IMR-90 (cell line): ENCODE measurements around the gene ASB16. TPM values are rescaled to one million over a fixed set of nuclear protein-coding genes. Genes with fewer than 3 reads are reported as not detected.

Experiments
- ATAC-seq: fragments of 200-7000 bp; cut with Tn5 transposase; 2 replicates; pipeline ENCODE4 v1.9.1; 2020; ENCODE audit warnings: low read depth, mild to moderate bottlenecking, moderate library complexity
- BruUV-seq: library from RNA; stranded (reverse); fragments of 400-500 nt; replicated peaks from 2 replicates; lab custom pipeline; 2021; lab: Mats Ljungman, UMichigan
- CTCF ChIA-PET: fragments of 300-600 bp; formaldehyde crosslinking; extraction: SDS; loops from one replicate; lab custom pipeline; 2021; ENCODE audit warnings: antibody characterized with exemption; lab: Yijun Ruan, JAX
- POLR2A ChIA-PET: fragments of 300-600 bp; sonication (Branson Sonifier 250); formaldehyde crosslinking; loops from one replicate; lab custom pipeline; 2022; ENCODE audit warnings: antibody characterized with exemption; ENCODE audit not compliant: unreplicated experiment; lab: Charles Lee
- DNase-seq: peaks from one replicate; pipeline ENCODE4 v3.0.0; 2013
- H2AFZ ChIP-seq: replicated peaks from 2 replicates; pipeline ENCODE3; 2013; ENCODE audit warnings: low read length, mild to moderate bottlenecking; ENCODE audit not compliant: poor library complexity
- H2AK5ac ChIP-seq: 2 replicates; pipeline ENCODE4 v1.6.1; 2013; ENCODE audit warnings: low read depth, low read length, inconsistent platforms
- H2AK9ac ChIP-seq: replicated peaks from 2 replicates; pipeline ENCODE3; 2013; ENCODE audit warnings: mild to moderate bottlenecking, low read depth, low read length, moderate library complexity; ENCODE audit not compliant: poor library complexity
- H2BK120ac ChIP-seq: 2 replicates; pipeline ENCODE4 v1.6.1; 2013; ENCODE audit warnings: low read depth, low read length, inconsistent platforms
- H2BK15ac ChIP-seq: 3 replicates; pipeline ENCODE4 v1.6.1; 2013; ENCODE audit warnings: low read depth, low read length, inconsistent platforms
- H2BK20ac ChIP-seq: 2 replicates; pipeline ENCODE4 v1.6.1; 2013; ENCODE audit warnings: low read depth, mild to moderate bottlenecking, inconsistent platforms, low read length, moderate library complexity
- H2BK5ac ChIP-seq: 2 replicates; pipeline ENCODE4 v1.6.1; 2013; ENCODE audit warnings: mild to moderate bottlenecking, low read depth, low read length, inconsistent platforms; ENCODE audit not compliant: poor library complexity, severe bottlenecking
- H3K14ac ChIP-seq: replicated peaks from 2 replicates; pipeline ENCODE4 v1.6.1; 2013; ENCODE audit warnings: low read depth, low read length, inconsistent platforms
- H3K18ac ChIP-seq: 2 replicates; pipeline ENCODE4 v1.6.1; 2013; ENCODE audit warnings: low read depth, low read length, control low read depth
- H3K23ac ChIP-seq: 2 replicates; pipeline ENCODE4 v1.6.1; 2013; ENCODE audit warnings: low read depth, low read length, inconsistent platforms
- H3K27ac ChIP-seq: 2 replicates; pipeline ENCODE4 v1.5.1; 2013; ENCODE audit warnings: mild to moderate bottlenecking, control low read depth, low read length; ENCODE audit not compliant: insufficient read depth
- H3K27me3 ChIP-seq: 2 replicates; pipeline ENCODE4 v1.6.1; 2013; ENCODE audit warnings: low read length; ENCODE audit not compliant: control insufficient read depth, insufficient read depth
- H3K36me3 ChIP-seq: 2 replicates; pipeline ENCODE4 v1.6.1; 2013; ENCODE audit warnings: low read length, mixed read lengths; ENCODE audit not compliant: control insufficient read depth, insufficient read depth
- H3K4ac ChIP-seq: 2 replicates; pipeline ENCODE4 v1.6.1; 2013; ENCODE audit warnings: low read depth, low read length, inconsistent platforms
- H3K4me1 ChIP-seq: 2 replicates; pipeline ENCODE4 v1.6.1; 2013; ENCODE audit warnings: low read length, mixed read lengths; ENCODE audit not compliant: control insufficient read depth, insufficient read depth
- H3K4me2 ChIP-seq: 2 replicates; pipeline ENCODE4 v1.6.1; 2013; ENCODE audit warnings: low read depth, mild to moderate bottlenecking, control low read depth, low read length, moderate library complexity
- H3K4me3 ChIP-seq: 2 replicates; pipeline ENCODE4 v1.5.1; 2013; ENCODE audit warnings: low read depth, mild to moderate bottlenecking, control low read depth, low read length, moderate library complexity; ENCODE audit not compliant: insufficient read depth
- H3K56ac ChIP-seq: 2 replicates; pipeline ENCODE4 v1.6.1; 2013; ENCODE audit warnings: low read length, inconsistent platforms; ENCODE audit not compliant: insufficient read depth; ENCODE audit errors: extremely low read depth
- H3K79me1 ChIP-seq, 2 experiments: 2 replicates each; pipeline ENCODE4 v1.6.1; 2013; ENCODE audit warnings: low read length in 2 of 2, inconsistent platforms in 1 of 2, low read depth in 1 of 2
- H3K9ac ChIP-seq: 2 replicates; pipeline ENCODE4 v1.6.1; 2013; ENCODE audit warnings: low read depth, low read length, control low read depth
- H3K9me1 ChIP-seq: 2 replicates; pipeline ENCODE4 v1.6.1; 2013; ENCODE audit warnings: low read length, inconsistent platforms; ENCODE audit not compliant: insufficient read depth
- H3K9me3 ChIP-seq: 2 replicates; pipeline ENCODE4 v1.6.1; 2013; ENCODE audit warnings: low read length; ENCODE audit not compliant: control insufficient read depth, insufficient read depth
- H4K20me1 ChIP-seq: 2 replicates; pipeline ENCODE4 v1.6.1; 2013; ENCODE audit warnings: low read length, inconsistent platforms; ENCODE audit not compliant: insufficient read depth
- H4K5ac ChIP-seq: 2 replicates; pipeline ENCODE4 v1.6.1; 2013; ENCODE audit warnings: mild to moderate bottlenecking, low read depth, low read length, control low read depth
- H4K8ac ChIP-seq, 2 experiments: 2 replicates each; pipeline ENCODE4 v1.6.1; 2013; ENCODE audit warnings: low read depth in 2 of 2, low read length in 2 of 2, control low read depth in 1 of 2, inconsistent platforms in 1 of 2
- H4K91ac ChIP-seq: 2 replicates; pipeline ENCODE4 v1.6.1; 2013; ENCODE audit warnings: low read depth, low read length, inconsistent platforms; ENCODE audit not compliant: insufficient read depth
- BHLHE40 ChIP-seq: fragments of 150-350 bp; IDR thresholded peaks from 2 replicates; pipeline ENCODE4 v1.6.1; 2016; ENCODE audit warnings: mild to moderate bottlenecking, low read depth, low read length
- CEBPB ChIP-seq: IDR thresholded peaks from 2 replicates; pipeline ENCODE4 v1.6.1; 2012; ENCODE audit warnings: low read depth, low read length, improper control_type of control experiment
- CHD1 ChIP-seq: IDR thresholded peaks from 2 replicates; pipeline ENCODE4 v1.6.1; 2012; ENCODE audit warnings: low read depth, low read length, improper control_type of control experiment
- CTCF ChIP-seq: conservative IDR thresholded peaks from 2 replicates; pipeline ENCODE4 v1.5.1; 2012; ENCODE audit warnings: mild to moderate bottlenecking, low read depth, low read length, improper control_type of control experiment
- FOS ChIP-seq: fragments of 150-350 bp; IDR thresholded peaks from 2 replicates; pipeline ENCODE4 v1.6.1; 2016; ENCODE audit warnings: low read depth, low read length
- MAFK ChIP-seq: IDR thresholded peaks from 2 replicates; pipeline ENCODE4 v1.6.1; 2012; ENCODE audit warnings: low read depth, low read length, improper control_type of control experiment
- MAZ ChIP-seq: IDR thresholded peaks from 2 replicates; pipeline ENCODE4 v1.6.1; 2012; ENCODE audit warnings: low read depth, mild to moderate bottlenecking, low read length, improper control_type of control experiment, moderate library complexity, borderline replicate concordance
- MXI1 ChIP-seq: IDR thresholded peaks from 2 replicates; pipeline ENCODE4 v1.6.1; 2012; ENCODE audit warnings: low read depth, mild to moderate bottlenecking, low read length, moderate library complexity, borderline replicate concordance
- POLR2A ChIP-seq: IDR thresholded peaks from 2 replicates; pipeline ENCODE4 v1.6.1; 2012; ENCODE audit warnings: mild to moderate bottlenecking, low read depth, low read length
- RCOR1 ChIP-seq: IDR thresholded peaks from 2 replicates; pipeline ENCODE4 v1.6.1; 2012; ENCODE audit warnings: mild to moderate bottlenecking, low read length, improper control_type of control experiment; ENCODE audit not compliant: insufficient replicate concordance
- RFX5 ChIP-seq: IDR thresholded peaks from 2 replicates; pipeline ENCODE4 v1.8.0; 2012; ENCODE audit warnings: low read depth, mild to moderate bottlenecking, low read length, moderate library complexity
- SMC3 ChIP-seq: fragments of 150-350 bp; IDR thresholded peaks from 2 replicates; pipeline ENCODE4 v1.6.1; 2016; ENCODE audit warnings: low read depth, mild to moderate bottlenecking, antibody characterized with exemption, low read length, moderate library complexity
- USF2 ChIP-seq: fragments of 150-350 bp; IDR thresholded peaks from 2 replicates; pipeline ENCODE4 v1.6.1; 2017; ENCODE audit warnings: mild to moderate bottlenecking, antibody characterized with exemption, low read length, low read depth
- WGBS, 2 experiments: methylation state at CpG; one replicate each; pipeline versions ENCODE4 v1.1.5 to v1.1.7; 2013; ENCODE audit warnings: missing lambda C conversion rate in 2 of 2; ENCODE audit not compliant: insufficient read length in 1 of 2; ENCODE audit errors: extremely low coverage in 2 of 2; 5-methylcytosine and 5-hydroxymethylcytosine counted together
- dilution Hi-C: fragments of 300-500 bp; cut with HindIII; formaldehyde crosslinking; loops from one replicate; pipeline ENCODE4 v1.14.3; 2018; ENCODE audit warnings: low sequenced_read_pairs; ENCODE audit not compliant: unreplicated experiment
- in situ Hi-C: fragments of 300-500 bp; cut with MboI; formaldehyde crosslinking; loops from 3 replicates; pipeline ENCODE4 v1.14.3; 2019; ENCODE audit warnings: low sequenced_read_pairs, inconsistent platforms, mixed read lengths
- intact Hi-C: fragments of 100-400 bp; cut with micrococcal nuclease; formaldehyde crosslinking; loops from 2 replicates; pipeline ENCODE4 v1.10.0; 2022
- polyA plus RNA-seq, 3 experiments: library from polyadenylated mRNA; depleted of rRNA; stranded (reverse); fragments of >200 nt; gene quantifications; 2 replicates each; pipeline ENCODE4 v1.2.3, GENCODE V29; 2012; ENCODE audit warnings: low replicate concordance in 1 of 3
- total RNA-seq: library from RNA; depleted of rRNA; stranded (reverse); fragments of >200 nt; gene quantifications from 2 replicates; pipeline ENCODE4 v1.2.3, GENCODE V29; 2012

ASB16 gene
- total and polyA plus RNA-seq, 2 of the 4 experiments (the other 2 are of a cell fraction): 0.05 TPM; not detected in 1

- BruUV-seq: no TSS peak
- peak overlapping the region; percentile 28; the same call in 1 of the 2 replicates for H2BK120ac ChIP-seq
Measured at GRCh38 chr17:44200478-44201155, 30.1 kb downstream of the ASB16 start.

More at GRCh38 chr17:44200478-44201155, 30.1 kb downstream of the ASB16 start:
- H2BK15ac ChIP-seq: peak overlapping the region; percentile 54; the same call in 1 of the 3 replicates
- dilution Hi-C loops (no loop called here), intact Hi-C loops (loop anchor here (5.0 kb wide), 3 partner anchors 127 to 322 kb away; partner anchors contain the start of gene GRN), in situ Hi-C loops (loop anchor here (25.0 kb wide), 2 partner anchors 312 to 437 kb away; partner anchors contain the start of gene GPATCH8)
- H3K4ac ChIP-seq: peak overlapping the region; percentile 89
- peaks cover 16% of the 10 kb centered on the region for H3K36me3 ChIP-seq
- H3K27ac ChIP-seq: peak overlapping the region; percentile 98
- peaks cover 20% of the 10 kb centered on the region for H3K9me1 ChIP-seq
- ATAC-seq (no peak), DNase-seq (no peak)
- H3K9me3 ChIP-seq: no peaks in the 10 kb centered on the region
- peak overlapping the region; percentile 95 for H4K91ac ChIP-seq
- peak overlapping the region; percentile 88 for H3K23ac ChIP-seq
- H3K4me3 ChIP-seq: peak overlapping the region; percentile 85
- H2BK5ac ChIP-seq: peak overlapping the region; percentile 91
- no peak overlapping the region for H2BK20ac ChIP-seq
- peaks cover 22% of the 10 kb centered on the region for H3K4me1 ChIP-seq
- H3K56ac ChIP-seq: peak overlapping the region; percentile 52
- H3K27me3 ChIP-seq: no peaks in the 10 kb centered on the region
- TF ChIP-seq CEBPB: no peak
- no peak for TF ChIP-seq RFX5
- TF ChIP-seq MAZ: no peak
- TF ChIP-seq MXI1: no peak
- no peak for TF ChIP-seq MAFK
- no peak for TF ChIP-seq FOS
- TF ChIP-seq SMC3: no peak
- TF ChIP-seq RCOR1: no peak
- TF ChIP-seq POLR2A: no peak; the same call in 1 of the 2 replicates
- TF ChIP-seq USF2: no peak
- no peak for TF ChIP-seq BHLHE40
- TF ChIP-seq CTCF: no peak
- no peak for TF ChIP-seq CHD1
- peak overlapping the region; percentile 85 for H3K14ac ChIP-seq
- H3K79me1 ChIP-seq: peaks cover 15 to 48% of the 10 kb centered on the region in 2 experiments; a peak in 3 of 4 replicates
- H4K20me1 ChIP-seq: peaks cover 9% of the 10 kb centered on the region; the same call in 1 of the 2 replicates
- peak overlapping the region; percentile 82 for H3K18ac ChIP-seq
- H4K5ac ChIP-seq: peak overlapping the region; percentile 99
- WGBS, 2 experiments: 10% methylated on average over 17 of the region's 36 CpGs; no CpG with 5 or more reads in 1 of the 2 experiments
- H3K4me2 ChIP-seq: peak overlapping the region; percentile 91
- peak overlapping the region; percentile 96 for H2AK9ac ChIP-seq
- H2AK5ac ChIP-seq: peak overlapping the region; percentile 98
- peak overlapping the region; percentile 97 to 99 for H4K8ac ChIP-seq
- H3K9ac ChIP-seq: peak overlapping the region; percentile 94
- H2AFZ ChIP-seq: peak overlapping the region; percentile 95
- CTCF ChIA-PET: interaction anchor here (0.6 to 0.7 kb wide), 2 partner anchors 25 to 132 kb away, joined by 3 to 4 read pairs; no protein-coding TSS in a partner anchor
- POLR2A ChIA-PET: no interaction called here
